GM08714 (cell line): ENCODE measurements around the gene TMEM40.

Source experiments
- H3K4me3 ChIP-seq: fragments of 200-500 bp; sonication (Bioruptor generic); 2 replicates; pipeline ENCODE4 v1.5.1; 2014; ENCODE audit warnings: mild to moderate bottlenecking, low read length, inconsistent platforms
- ZNF274 ChIP-seq: IDR thresholded peaks from 2 replicates; pipeline ENCODE4 v1.6.1; 2012; ENCODE audit warnings: mild to moderate bottlenecking, low read depth, low read length

The TMEM40 gene, protein sequence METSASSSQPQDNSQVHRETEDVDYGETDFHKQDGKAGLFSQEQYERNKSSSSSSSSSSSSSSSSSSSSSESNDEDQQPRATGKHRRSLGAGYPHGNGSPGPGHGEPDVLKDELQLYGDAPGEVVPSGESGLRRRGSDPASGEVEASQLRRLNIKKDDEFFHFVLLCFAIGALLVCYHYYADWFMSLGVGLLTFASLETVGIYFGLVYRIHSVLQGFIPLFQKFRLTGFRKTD

DNA sequence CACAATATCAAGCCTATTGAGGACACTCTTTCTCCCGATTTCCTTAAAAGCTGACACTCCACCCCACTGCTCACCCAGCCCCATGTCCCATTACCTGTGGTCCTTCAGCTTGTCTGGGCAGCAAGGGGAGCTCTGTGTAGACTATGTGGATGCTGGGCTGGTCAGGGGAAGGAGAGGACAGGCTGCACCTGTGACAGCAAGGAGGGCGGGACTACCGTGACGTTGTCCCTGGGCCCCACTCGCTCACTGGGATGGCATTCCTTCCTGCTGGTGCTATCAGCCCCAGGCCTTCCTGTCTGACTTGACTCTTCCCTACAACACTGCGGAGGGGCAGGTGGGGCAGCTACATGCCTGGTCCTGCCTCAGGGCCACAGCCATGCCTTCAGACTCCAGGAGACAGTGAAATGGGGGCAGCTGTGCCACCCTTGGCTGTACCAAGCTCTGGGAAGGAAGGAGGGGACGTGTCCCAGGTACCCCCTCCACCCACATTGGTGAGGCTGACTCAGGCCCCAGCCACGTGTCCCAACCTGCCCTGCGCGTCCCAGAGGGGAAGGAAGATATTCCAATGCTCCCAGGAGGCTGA is at the start of gene TMEM40:
TSS of gene TMEM40 (minus strand) at position 163 of the 583 bp plus-strand sequence. CDS start 9,427 bp downstream, outside the sequence.
- H3K4me3 ChIP-seq, result no peak within 1 kb of the TSS
- no peak for TF ChIP-seq ZNF274

DNA sequence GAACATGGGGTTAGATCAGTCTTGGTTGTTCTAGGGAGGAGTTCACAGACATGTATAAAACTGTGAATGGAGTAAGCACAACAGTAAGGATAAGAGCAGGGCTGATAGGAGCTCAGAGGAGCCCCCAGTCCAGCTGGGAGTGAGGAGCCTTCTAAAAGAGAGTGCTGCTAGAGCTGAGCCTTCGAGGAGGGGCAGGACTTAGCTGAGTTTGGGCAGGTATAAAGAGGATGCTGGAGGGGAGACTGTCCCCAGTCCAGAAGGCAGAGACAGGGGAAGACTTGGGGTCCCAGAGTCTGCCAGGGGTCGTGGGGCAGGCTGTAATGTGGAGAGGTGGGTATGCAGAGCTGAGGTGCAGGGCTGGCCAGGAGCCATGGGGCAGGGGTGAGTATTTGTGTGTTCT is 49.5 kb upstream of the TMEM40 start:
- TF ChIP-seq ZNF274, result no peak

DNA sequence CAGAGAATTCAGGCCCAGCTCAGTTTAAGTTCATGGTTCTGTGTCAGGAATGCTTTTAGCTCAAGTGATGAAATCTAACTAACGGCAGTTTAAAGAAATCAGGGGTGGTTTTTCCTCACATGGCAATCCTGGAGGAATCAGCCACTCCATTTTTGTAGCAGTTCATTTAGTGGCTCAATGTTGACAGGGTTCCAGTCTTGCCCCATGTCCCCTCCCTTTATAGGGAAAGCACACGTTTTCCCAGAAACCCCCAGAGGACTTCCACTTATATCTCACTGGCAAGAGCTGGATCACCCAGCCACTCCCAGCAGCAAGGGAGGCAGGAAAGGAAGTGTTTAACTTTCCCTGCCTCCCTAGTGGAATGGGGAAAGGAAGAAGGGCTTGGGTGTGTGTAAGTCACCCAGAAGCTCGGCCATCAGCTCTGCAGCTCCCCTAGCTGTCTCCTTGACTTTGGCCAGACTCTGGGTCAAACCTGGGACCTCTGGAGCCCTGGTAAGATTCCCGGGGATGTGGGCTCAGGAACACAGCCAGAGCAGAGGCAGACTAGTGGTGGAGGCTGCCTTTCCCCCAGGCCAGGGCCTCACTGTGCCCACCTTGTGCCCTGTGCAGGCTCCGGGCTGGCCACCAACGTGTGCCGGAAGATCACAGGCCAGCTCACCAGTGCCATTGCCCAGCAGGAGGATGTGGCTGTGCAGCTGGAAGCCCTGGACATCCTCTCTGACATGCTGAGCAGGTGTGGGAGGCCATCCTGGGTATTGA is 48.7 kb upstream of the TMEM40 start:
- H3K4me3 ChIP-seq, result no peak overlapping the region
- TF ChIP-seq ZNF274, result no peak

More for the DNA sequence above, 49.5 kb upstream of the TMEM40 start:
- no peak overlapping the region for H3K4me3 ChIP-seq

DNA sequence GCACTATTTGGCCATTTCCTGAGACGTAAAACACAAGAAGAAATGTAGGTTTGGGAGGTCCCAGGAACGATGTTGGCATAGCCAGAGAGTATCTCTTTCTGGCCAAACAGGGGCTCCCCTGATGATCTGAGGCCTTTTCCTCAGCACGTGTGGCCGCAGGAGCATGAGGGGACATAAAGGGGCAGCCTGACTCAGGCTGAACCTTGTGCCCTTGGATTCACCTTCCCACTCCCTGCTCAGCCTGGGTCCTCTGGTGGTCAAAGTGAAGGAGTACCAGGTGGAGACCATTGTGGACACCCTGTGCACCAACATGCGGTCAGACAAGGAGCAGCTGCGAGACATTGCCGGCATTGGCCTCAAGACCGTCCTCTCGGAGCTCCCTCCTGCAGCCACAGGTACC is 48.0 kb upstream of the TMEM40 start:
- no peak for TF ChIP-seq ZNF274
- H3K4me3 ChIP-seq, result no peak overlapping the region

DNA sequence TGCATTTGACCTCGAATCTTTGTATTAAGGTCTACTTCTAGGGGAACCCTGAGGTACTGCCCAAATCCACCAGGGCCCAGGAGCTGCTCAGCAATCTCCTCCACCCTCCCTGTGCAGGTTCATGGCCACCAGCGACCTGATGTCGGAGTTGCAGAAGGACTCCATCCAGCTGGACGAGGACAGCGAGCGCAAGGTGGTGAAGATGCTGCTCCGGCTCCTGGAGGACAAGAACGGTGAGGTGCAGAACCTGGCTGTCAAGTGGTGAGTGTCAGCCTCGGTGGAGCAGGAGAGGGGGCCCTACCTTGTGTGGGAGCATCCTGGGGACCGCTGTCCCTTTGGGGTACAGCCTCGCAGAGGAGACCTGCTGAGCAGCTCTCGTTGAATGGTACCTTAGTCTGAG is 44.3 kb upstream of the TMEM40 start:
- TF ChIP-seq ZNF274, result no peak
- H3K4me3 ChIP-seq, result no peak overlapping the region

DNA sequence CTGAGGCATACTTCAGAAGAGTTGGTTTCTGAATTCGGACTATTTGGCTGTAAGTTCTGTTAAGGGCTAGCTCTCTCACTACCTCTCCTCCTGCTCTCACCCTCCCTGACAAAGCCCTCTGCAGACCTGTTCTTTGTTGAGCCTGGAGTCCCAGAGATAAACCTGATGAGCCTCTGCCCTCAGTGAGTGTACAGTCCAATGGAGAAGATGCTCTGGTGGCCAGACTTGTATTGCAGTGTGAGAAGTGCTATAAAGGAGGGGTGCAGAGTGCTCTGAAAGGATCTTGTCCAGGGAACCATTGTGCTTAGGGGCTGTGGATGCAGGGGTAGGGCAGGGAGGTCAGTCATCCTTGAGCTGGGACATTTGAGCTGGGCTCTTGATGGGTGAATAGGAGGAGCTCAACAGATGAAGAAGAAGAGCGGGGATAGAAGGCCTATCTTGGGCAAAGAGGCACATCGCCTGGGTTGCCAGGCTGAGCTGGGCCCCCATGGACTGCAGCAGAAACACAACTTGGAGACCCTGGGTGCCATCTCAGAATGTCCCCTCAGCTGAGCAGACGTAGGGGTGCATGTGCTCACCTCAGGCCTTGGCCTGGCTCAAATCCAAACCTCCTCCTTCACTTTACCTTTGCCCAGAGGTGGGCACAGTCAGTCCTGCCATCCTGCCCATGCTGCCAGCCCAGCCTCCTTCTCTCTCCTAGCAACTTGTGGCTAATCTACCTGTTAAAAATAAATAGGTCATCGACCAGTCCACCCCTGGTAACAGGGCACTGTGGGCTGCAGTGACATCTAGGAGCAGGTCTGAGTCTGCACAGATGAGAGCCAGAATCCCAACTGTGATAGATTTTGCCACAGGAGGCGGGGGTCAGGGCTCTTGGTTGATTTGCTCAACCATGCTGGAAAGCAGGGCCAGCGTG is 40.7 kb upstream of the TMEM40 start:
- no peak for TF ChIP-seq ZNF274
- H3K4me3 ChIP-seq, result no peak overlapping the region

DNA sequence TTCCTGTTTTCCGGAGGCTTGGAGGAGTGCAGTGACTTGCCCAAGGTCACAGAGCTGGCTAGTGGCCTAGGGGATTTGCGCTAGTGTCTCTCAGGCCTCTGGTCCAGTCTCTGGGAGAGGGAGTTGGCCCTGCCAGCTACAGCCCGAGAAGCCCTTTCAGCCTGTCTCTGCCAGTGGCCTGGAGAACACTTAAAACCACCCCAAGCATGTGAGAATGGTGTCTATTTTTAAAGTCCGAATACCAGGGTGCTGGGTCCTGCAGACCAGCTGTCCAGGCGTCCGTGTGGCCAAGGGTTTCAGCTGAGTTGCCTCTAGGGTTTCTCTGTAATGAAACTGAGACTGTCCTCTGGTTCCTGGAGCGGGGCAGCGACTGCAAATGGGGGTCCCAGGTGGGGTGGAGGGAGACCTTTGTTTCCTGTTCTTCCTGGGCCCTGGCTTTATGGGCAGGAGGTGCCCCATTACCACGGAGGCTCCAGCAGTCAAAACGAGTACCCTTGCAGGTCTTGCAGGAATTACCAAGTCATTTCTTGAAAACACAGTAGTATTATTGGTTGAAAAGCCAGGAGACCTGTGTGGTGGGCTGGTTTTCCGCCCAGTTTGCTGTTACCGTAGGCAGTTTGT is 39.6 kb upstream of the TMEM40 start:
- no peak overlapping the region for H3K4me3 ChIP-seq
- TF ChIP-seq ZNF274, result no peak

DNA sequence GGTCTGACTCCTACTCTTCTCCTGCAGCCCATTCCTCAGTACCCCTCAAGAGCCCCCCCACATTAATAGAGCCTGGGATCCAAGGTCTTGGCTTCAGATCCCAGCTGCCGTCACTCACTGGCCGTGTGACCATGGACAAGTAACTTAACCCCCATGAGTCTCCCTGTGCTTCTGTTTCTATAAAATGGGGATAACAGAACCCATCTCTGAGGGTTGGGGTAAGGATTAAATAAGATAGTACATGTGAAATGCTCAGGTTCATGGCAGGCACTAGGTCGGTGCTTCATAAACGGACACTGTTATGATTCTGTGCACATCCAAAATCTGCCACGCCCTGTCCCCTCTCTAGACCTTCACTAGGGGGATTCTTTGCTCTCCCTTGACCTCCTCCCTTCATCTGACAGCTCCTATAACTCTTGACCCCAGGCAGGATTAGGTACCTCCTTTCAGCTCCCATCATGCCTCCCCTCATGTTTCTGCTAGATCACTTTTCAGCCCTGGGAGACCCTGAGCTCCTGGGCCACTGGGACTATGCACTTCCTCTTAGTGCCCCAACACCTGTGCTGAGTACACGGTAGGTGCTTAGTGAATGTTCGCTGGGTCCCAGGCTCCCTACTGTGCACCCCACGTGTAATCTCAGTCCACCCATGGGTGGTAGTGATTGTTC is 39.0 kb upstream of the TMEM40 start:
- no peak overlapping the region for H3K4me3 ChIP-seq
- no peak for TF ChIP-seq ZNF274

DNA sequence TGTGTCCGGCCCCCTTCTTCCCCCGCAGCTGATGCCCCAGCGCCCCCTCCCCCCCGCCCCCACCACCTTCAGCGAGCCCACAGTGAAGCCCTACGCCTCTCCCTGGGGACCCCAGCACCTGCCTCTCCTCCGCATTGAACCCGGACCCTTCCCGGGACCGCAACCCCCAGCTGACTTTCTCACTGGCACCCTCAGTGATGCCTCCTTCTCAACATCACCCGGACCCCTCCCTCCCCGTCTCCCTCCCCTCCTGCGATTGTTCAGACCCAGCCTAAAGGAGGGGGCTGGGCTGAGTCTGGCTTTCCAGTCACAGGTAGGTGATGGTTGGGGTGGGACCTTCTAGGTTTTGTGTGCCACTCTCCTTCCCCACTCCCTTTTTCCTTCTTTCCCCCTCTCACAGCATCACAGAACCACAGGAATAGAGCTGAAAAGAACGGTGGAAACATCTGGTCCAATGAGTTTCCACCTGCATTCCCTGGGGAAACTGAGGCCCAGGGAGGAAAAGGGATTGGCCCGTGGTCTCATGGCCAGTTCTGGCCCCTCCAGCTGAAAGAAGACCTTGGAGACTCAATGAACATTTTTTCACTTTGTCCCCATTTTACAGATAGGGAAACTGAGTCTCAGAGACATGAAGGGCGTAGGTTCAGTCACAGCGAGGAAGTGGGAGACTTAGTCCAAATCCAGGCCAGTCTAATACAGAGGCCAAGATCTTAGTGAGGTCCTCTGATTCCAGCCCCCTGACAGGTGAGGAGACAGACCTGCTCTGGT is 38.2 kb upstream of the TMEM40 start:
- TF ChIP-seq ZNF274, result no peak
- H3K4me3 ChIP-seq, result no peak overlapping the region

DNA sequence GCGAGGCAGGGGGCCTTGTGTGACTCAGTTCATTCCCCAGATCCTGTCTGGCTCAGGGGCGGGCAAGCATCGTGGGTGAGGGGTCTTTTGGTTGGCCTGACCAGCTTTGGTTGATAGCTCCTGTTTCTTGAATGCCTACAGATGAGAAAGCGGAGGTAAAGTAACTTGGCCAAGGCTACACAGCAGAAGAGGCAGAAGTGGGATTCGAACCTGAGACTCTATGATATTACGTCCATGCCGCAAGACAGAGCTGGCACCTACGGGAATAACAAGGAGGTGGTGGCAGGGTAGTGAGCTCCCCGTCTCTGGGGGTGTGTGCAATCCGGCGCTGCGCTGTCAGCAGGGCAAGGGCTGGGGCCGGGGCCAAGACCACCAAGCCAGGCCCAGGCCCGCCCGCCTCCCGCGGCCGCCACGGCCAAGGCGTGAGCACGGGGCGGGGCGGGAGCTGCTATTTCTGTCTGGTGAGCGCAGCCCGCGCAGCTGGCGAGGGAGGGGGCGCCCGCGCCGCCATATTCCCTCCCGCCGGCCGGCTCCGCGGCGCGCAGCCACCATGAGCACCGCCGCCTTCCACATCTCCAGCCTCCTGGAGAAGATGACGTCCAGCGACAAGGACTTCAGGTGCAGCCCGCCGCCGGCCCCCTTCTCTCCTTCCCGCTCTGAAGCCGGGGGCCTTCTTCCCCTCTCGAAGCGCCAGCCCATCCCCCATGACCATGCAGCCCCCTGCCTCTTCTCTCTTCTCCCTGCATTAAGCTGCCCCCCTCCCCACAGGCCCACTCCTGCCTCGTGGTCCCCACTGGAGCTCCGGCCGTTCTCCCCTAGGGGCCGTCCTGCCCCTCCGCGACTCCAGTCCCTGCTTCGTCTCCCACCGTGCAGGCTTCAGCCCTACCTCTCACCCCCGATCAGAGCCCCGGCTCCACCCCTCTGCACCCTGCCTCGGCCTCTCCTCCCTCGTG is 37.4 kb upstream of the TMEM40 start, which contains the start of gene CAND2:
TSS of gene CAND2 (plus strand) at position 510 of the 953 bp plus-strand sequence. CDS start at position 551, 41 bp downstream.
- no peak for TF ChIP-seq ZNF274
- H3K4me3 ChIP-seq, result peak within 1 kb of the TSS; percentile 45

DNA sequence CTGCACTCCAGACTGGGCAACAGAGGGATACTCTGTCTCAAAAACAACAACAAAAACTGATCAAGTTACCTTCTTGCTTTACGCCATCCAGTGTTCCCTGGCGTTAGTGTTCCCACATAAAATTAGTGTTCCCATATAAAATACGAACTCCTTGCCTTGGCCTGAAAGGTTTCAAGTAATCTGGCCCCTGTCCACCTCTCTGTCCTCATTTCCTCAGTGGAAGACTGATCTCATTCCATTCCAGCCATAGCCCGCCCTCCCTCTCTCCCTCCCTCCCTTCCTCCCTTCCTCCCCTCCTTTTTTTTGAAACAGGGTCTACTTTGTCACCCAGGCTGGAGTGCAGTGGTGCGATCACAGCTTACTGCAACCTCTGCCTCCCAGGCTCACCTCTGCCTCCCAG is 34.6 kb upstream of the TMEM40 start:
- no peak for TF ChIP-seq ZNF274
- H3K4me3 ChIP-seq, result no peak overlapping the region
